ENCODE results near the gene THAP12.
"Not testable (repeated sequence)": the region's sequence is repeated elsewhere in the genome, so short reads cannot be mapped to it uniquely, and the experiment has no call there.

Gene THAP12

GRCh38 chr11:76323375-76323774 lies 57.6 kb downstream of the THAP12 start:
- DNase-seq: not testable (repeated sequence)

GRCh38 chr11:76322942-76323341 lies 58.0 kb downstream of the THAP12 start:
- no peak for DNase-seq

- no peak for DNase-seq
These were observed 58.4 kb downstream of the THAP12 start for GRCh38 chr11:76322540-76322939.

GRCh38 chr11:76321820-76322524 lies 59.0 kb downstream of the THAP12 start:
- no peak for DNase-seq

GRCh38 chr11:76321340-76321739 lies 59.6 kb downstream of the THAP12 start:
- DNase-seq: no peak

GRCh38 chr11:76320929-76321328 lies 60.0 kb downstream of the THAP12 start:
- DNase-seq: no peak

- DNase-seq: not testable (repeated sequence)
These were observed 61.1 kb downstream of the THAP12 start for GRCh38 chr11:76319798-76320197.

- DNase-seq: peak; percentile 49
These were observed 62.1 kb downstream of the THAP12 start for GRCh38 chr11:76318744-76319384.

- no peak for DNase-seq
These were observed 63.6 kb downstream of the THAP12 start for GRCh38 chr11:76317296-76317695.

GRCh38 chr11:76316726-76317125 lies 64.2 kb downstream of the THAP12 start:
- DNase-seq: no peak

GRCh38 chr11:76315182-76315853 lies 65.6 kb downstream of the THAP12 start:
- DNase-seq: no peak

GRCh38 chr11:76314741-76315090 lies 66.2 kb downstream of the THAP12 start:
- DNase-seq: no peak

GRCh38 chr11:76313913-76314740 lies 66.8 kb downstream of the THAP12 start:
- no peak for DNase-seq

GRCh38 chr11:76313271-76313670 lies 67.7 kb downstream of the THAP12 start:
- DNase-seq: no peak

- no peak for DNase-seq
These were observed 69.9 kb downstream of the THAP12 start for GRCh38 chr11:76310832-76311595.

GRCh38 chr11:76307978-76308747 lies 72.8 kb downstream of the THAP12 start:
- no peak for DNase-seq

GRCh38 chr11:76307396-76307795 lies 73.5 kb downstream of the THAP12 start:
- no peak for DNase-seq

GRCh38 chr11:76303399-76303798 lies 77.5 kb downstream of the THAP12 start:
- DNase-seq: no peak

- DNase-seq: no peak
These were observed 77.9 kb downstream of the THAP12 start for GRCh38 chr11:76302996-76303395.

All from NCI-H2171 treated with DMSO at 0.1 percent for 48 hours (cell line).